Heart left ventricle (tissue), 13 donors: ENCODE data around the gene DOK7.

Experiments used
- CTCF ChIP-seq, 12 donors: fragments of 200-600 bp; sonication (generic) in 4 of 12; IDR thresholded peaks; one replicate each; pipeline versions ENCODE4 v1.5.0 to v1.8.0; 2018 to 2022; ENCODE audit warnings: antibody characterized with exemption in 12 of 12, mild to moderate bottlenecking in 5 of 12
- POLR2A ChIP-seq, 2 donors: fragments of 450-650 bp; IDR thresholded peaks; one replicate each; pipeline ENCODE4 v1.6.1; 2017; ENCODE audit warnings: antibody characterized with exemption in 2 of 2, mild to moderate bottlenecking in 2 of 2, moderate library complexity in 2 of 2
- donor health status: ischemic (EF 13 %, LVEDD 7.1; RV severe dilation, severe dysfunction).
- donor health status: DM: no; HTN: yes; CAD: no.
- donor health status: DM: no; HTN: no; CAD: no.
- donor health status: ischemic (EF 25% LVEDD 6.9; RV normal size, moderate dysfunction).
- donor health status: ischemic (EF 25% LVEDD 5.7; RV mildly dilated, moderate dysfunction).
- donor health status: ischemic (EF 35%, LVEDD 5.7; RV mildly dilated, moderate dysfunction).
- donor health status: nonischemic (EF 11% LVEDD 7.7; RV severe dilation, severe dysfunction).
- donor health status: DM: yes; HTN: yes; CAD: no.
- donor health status: PGD.
- donor health status: ischemic (EF 29% LVEDD 5.4; RV normal size, mild dysfunction).
- donor health status: nonischemic (EF 23%, LVEDD 6.1; RV moderate dilation, normal function).

GRCh38 chr4:3449047-3449573 is 14.0 kb upstream of the DOK7 start:
- no peak for TF ChIP-seq CTCF (IDR thresholded peaks at IDR 0.05)
- TF ChIP-seq POLR2A (IDR thresholded peaks at IDR 0.05): no peak
